Adrenal gland (tissue), 5 donors: ENCODE measurements around the gene TTYH3.

Source experiments
- POLR2A ChIP-seq, 2 donors: fragments of 450-650 bp; IDR thresholded peaks; one replicate each; pipeline ENCODE4 v1.6.1; 2017; ENCODE audit warnings: antibody characterized with exemption in 2 of 2, mild to moderate bottlenecking in 2 of 2, moderate library complexity in 1 of 2
- TF ChIP-seq, protein P1 (sequence below), 6 experiments: fragments of 450-650 bp in 4 of 6; fragments of 200-600 bp in 2 of 6; sonication (generic) in 1 of 6; IDR thresholded peaks; 1 replicate in 5 of 6; 2 replicates in 1 of 6; pipeline versions ENCODE4 v1.5.1 to v1.8.0; 2016 to 2021; ENCODE audit warnings: antibody characterized with exemption in 6 of 6, mild to moderate bottlenecking in 2 of 6, moderate library complexity in 1 of 6
- donor health status: DM: no; HTN: no; CAD: no.

DNA sequence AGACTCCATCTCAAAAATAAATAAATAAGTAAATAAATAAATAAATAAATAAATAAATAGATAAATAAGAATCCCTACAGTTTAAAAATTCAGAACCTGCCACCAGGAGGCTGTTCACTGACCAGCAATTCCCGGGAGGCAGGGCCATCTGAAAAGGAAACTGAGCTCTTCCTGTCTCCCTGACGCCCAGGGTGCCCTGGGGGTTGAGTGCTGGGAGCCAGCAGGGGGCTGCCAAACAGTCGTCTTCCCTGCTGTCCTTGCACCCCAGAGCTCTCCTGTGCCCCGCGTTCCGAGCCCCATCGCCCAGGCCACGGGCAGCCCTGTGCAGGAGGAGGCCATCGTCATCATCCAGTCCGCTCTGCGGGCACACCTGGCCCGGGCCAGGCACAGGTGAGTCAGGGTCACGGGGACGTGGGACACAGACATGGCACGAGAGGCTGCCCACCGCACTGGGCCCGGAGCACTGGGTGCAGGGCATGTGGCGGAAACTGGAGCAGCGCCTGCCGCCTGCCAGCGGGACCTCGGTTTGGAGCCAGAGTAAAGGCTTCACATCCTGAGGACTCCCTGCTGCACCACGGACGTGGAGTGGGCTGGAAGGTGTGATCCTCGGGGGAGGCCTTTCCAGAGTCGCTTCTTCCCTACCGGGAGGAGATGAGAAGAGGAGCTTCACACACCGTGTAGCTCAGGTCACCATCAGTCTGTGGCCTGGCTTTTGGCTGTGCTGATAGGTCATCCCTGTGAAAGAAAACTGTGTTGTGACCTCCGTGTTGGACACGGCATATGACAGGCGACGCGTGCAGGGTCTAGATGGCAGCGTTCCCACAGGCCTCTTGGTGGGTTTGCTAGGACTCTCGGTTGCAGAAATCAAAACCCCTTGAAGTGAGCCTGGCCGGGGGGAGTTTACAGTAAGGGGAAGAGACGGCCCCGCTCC lies 25.9 kb upstream of the TTYH3 start:
- TF ChIP-seq, protein P1, sequence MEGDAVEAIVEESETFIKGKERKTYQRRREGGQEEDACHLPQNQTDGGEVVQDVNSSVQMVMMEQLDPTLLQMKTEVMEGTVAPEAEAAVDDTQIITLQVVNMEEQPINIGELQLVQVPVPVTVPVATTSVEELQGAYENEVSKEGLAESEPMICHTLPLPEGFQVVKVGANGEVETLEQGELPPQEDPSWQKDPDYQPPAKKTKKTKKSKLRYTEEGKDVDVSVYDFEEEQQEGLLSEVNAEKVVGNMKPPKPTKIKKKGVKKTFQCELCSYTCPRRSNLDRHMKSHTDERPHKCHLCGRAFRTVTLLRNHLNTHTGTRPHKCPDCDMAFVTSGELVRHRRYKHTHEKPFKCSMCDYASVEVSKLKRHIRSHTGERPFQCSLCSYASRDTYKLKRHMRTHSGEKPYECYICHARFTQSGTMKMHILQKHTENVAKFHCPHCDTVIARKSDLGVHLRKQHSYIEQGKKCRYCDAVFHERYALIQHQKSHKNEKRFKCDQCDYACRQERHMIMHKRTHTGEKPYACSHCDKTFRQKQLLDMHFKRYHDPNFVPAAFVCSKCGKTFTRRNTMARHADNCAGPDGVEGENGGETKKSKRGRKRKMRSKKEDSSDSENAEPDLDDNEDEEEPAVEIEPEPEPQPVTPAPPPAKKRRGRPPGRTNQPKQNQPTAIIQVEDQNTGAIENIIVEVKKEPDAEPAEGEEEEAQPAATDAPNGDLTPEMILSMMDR (IDR thresholded peaks at IDR 0.05) = no peak
- TF ChIP-seq POLR2A (IDR thresholded peaks at IDR 0.05) = no peak
